CD4-positive, alpha-beta T cell treated with Interleukin-6 for 4 hours (primary cell): ENCODE measurements around the gene RGCC.

Experiments
- DNase-seq: peaks from one replicate; pipeline ENCODE4 v3.0.0-alpha.2; 2020; ENCODE audit warnings: mixed read lengths

RGCC gene

GRCh38 chr13:41454170-41454569 is 3.2 kb upstream of the RGCC start:
- no peak for DNase-seq

- peak; percentile 12 for DNase-seq
These were observed 1.5 kb upstream of the RGCC start for GRCh38 chr13:41455725-41456419.

DNA sequence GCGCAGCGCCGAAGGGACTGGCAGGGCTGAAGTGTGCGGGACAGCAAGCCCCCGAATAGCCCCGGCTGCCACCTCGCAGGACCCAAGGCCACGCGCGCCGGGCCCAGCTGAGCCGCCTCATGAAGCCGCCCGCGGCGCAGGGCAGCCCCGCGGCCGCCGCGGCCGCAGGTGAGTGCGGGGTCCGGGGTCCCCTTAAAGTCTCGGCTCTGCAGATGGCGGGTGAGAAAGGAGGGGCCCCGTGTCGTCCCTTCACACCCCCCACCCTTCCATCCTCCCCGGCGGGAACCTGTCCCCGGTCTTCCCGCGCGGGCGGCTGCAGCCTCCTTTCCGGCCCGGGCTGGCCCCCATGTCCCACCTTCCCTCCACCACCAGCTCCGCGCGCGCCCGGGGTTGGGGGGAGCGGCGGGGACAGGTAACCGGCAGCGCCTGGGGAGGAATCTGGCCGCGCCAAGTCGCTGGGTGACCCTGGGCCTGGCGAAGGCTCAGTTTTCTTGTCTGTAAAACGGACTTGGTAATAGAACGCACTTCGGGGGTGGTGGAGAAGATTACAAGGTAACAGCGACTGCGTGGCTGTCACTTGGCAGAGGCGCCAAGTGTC is 338 bp downstream of the RGCC start:
- DNase-seq, result peak; percentile 52

DNA sequence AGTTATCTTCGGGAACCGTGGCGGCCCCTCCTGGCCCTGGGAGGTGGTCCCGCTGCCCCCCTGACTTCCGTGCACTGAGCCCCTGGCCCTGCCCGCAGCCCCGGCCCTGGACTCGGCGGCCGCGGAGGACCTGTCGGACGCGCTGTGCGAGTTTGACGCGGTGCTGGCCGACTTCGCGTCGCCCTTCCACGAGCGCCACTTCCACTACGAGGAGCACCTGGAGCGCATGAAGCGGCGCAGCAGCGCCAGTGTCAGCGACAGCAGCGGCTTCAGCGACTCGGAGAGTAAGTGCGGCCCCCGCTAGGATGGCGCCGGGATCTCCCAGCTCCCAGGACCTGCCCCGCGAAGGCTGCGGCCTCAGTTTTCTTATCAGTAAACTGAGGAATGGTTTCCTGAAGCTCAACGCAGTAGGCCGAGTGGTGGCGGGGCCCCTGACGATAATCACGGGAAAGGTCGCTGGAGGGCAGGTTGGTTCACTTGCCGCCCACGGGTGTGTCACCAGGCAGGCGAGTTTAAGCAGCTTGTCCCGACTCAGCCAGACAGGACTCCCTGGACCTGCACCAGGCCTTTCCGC is 924 bp downstream of the RGCC start:
- peak; percentile 67 for DNase-seq

DNA sequence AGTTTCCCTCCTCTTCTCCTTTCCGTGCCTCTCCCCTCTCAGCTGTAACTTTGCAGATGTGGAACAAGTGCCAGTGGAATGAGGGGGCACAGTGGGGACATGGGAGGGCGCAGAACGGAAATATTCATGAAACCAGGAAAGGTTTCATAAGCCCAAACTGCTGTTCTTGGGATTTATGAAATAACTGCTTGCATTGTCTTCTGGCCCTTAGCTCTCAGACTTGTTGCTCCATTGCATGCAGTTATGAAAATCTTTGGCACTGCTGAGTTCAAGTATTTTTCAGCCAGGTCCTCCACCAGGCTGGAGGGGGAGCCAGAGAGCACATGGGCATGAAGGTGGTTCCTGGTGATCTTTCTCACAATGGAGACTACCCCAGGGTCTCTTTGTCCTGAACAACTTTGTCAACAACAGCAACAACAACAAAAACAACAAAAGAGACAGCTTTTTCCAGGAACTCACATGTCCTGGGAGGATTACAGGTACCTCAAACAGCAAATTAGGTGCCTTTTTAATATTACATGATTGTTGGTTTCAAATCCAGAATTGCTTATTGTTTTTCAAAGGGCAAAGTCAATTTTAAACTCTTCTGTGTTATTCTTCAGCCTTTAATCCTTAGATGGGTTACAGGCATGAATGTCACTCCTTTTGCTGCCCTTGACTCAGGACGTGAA is 1.5 kb downstream of the RGCC start:
- DNase-seq, result peak; percentile 80

DNA sequence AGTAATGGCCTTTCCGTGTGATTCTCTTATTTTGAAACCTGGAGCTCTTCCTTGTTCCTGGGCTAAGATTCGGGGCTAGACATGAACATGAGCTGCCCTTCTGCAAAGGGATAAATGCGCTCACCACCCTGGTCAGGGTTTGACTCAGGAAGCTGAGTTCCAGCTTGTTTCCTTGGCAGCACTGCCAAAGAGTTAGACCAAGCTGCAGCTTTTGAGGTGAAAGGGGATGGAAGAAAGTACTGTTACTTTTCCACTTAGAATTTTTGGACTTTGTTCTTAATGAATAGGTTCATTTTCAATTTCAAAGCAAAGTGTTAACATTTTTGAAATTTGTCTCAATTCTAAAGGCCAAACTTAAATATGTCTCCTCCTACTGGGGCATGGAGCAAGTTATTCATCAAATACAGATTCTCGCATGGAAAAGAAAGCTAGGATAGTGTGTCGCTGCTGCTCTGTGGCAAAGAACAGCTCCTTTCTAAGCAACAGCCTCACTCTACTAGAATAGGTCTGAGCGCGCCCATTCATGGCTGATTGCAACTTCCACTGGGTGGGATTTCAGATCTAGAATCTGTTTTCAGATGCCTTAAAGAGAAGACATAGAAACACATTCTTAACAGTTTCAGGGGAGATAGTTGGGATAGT is 2.2 kb downstream of the RGCC start:
- DNase-seq, result peak; percentile 13

DNA sequence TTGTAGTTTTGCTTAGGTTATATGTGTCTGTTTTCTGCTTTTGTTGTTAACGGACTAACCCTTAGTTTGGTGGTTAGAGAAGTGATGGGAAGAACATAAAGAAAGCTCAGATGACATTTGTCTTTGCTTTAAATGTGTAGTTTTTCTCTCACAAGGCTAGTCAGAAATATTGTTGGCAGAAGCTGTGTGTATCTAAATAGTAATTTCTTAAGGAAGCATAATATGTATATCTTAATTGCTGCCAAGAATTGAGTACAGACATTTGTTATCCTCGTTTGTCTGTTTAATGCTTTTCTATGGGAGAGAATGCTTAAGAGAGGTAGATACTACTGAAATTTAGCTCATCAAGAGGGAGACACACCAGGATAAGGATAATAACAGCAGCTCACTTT is 2.7 kb downstream of the RGCC start:
- DNase-seq, result no peak

DNA sequence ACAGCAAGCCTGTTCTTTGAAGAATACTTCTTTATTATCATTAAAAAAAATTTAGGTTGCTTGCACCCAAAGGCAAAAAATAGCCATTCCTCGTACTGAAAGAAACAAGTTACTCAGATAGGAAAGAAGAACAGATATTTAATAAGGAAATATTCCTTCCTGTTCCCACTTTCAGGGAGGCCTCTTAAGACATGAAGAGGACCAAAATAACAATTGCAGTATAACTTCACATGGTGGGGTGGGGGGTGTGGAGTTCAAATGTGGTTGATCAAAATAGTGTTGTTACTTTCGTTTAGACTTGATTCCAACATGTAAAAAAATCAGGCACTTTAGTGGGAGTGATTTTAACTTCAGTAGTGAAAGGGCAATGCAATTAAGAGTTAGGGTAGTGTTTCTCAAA is 3.6 kb downstream of the RGCC start:
- no peak for DNase-seq

GRCh38 chr13:41461527-41462139 is 4.3 kb downstream of the RGCC start:
- no peak for DNase-seq

DNA sequence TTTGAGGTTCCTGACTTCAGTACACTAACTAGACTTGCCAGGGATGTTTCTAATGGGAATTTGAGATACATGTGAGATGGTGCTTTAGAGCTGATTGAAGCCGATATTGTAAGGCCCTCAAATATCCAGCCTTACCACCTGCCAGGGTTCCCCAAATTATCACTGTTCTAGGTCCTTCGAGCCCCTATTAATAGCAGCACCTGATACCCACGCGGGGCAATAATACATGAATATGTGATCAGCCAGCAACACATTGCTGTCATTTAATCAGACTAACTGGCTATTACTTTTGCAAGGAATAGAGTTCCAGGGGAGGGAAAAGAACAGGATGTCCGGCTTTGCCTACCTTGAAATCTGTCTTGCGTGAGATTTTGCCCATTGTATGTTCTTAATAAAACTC is 5.1 kb downstream of the RGCC start:
- no peak for DNase-seq

DNA sequence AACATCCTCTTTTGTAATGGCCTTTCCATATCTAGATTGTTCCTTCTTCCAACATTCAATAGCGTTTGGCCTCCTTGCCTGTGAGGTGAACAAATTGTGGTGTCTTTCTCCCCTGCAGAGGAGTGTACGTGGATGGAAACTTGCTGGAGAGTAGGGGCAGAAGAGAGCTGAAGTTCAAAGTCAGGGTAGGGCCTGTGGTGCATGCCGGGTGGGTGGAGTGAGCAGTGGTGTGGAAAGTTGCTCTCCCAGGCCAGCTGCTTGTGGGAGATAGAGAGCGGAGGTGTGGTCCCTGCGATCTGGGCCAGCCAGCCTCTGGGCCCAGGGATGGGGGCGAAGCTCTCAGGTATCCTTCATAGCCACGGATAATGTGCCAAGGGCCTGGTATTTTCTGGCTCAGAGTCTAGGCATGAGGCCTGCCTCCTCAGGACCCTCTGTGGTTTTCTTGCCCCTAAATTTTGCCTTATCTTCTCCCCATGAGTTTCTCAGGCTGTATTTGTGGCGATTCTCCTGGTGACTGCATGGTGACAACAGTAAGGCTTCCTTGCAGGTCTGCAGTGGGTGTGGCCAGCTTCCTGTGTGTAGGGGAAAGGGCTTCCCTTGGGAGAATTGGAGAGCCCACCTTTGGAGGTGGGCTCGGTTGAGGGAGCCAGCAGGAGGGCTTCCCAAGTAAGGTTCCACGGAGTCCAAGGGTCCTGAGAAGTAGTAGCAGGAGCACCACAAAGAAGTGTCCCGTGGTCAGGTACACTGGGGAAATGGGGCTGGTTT is 6.7 kb downstream of the RGCC start:
- peak; percentile 27 for DNase-seq

GRCh38 chr13:41465241-41465847 is 8.0 kb downstream of the RGCC start:
- peak; percentile 92 for DNase-seq

- peak; percentile 31 for DNase-seq
These were observed 8.6 kb downstream of the RGCC start for GRCh38 chr13:41465898-41466320.

DNA sequence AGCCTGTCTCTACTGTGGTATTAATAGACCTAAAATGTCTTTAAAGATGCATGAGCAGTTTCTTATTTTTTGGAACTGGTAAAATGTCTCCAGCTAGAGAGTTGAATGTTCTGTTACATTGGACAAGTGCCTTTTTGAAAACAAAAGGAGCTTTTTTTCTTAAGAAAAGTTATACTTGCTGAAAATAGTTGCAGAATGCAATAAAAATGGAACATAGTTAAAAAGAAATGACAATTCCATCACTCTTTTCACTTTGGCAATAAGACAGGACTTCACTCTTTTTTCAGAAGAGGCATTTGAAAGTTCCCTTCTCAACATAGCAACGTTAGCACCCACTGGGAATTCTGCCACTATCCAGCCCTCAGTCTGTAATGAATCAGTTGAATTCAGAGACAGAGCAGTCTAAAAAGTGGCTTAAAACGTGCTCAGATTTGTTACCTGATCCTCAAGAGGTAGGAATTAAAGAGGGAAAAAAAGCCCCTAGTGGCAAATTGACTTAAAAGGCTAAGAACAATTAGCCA is 10.1 kb downstream of the RGCC start:
- DNase-seq, result no peak

DNA sequence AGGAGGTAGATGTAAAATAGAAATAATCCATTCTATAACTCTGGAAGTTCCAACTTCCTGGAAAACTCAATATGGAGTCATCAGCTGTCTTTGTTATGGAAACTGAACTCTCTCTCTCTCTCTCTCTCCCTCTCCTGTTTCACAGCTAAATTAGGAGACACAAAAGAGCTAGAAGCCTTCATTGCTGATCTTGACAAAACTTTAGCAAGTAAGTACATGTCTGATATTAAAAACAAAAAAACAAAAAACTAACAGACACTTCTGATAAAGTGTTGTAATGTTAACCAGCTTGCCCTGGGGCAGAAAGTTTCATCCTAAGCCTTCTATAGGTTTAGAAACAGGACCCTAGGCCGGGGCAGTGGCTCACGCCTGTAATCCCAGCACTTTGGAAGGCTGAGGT is 11.3 kb downstream of the RGCC start:
- no peak for DNase-seq

DNA sequence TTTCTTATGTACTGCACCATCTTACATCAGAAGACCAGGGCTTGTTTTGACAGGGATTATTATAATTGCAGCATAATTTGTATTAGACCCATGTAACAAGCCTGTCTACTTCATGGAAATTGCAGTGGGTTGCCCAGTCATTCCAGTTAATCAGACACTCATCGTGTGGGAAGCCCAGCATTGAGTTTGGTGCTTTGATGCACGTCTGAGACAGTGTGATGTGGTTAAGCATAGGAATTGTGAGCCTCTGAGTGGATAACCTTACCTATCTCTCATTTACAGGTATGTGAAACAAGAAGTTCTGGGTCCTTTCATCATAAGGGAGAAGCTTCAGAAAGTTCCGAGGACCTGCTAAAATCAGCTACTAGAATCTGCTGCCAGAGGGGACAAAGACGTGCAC is 12.8 kb downstream of the RGCC start:
- peak; percentile 61 for DNase-seq

DNA sequence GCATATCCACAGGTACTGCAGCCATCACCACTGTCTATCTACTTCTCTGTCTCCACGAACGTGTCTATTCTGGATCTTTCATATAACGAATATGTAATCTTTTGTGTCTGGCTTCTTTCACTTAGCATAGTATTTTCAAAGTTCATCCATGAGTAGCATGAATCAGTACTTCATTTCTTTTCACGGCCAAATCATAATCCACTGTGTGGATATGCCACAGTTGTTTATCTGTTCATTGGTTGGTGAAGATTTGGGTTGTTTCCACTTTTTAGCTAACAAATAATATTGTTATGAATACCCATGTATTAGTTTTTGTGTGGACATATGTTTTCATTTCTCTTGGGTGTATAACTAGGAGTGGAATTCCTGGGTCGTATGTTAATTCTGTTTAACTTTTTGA is 14.4 kb downstream of the RGCC start:
- no peak for DNase-seq

DNA sequence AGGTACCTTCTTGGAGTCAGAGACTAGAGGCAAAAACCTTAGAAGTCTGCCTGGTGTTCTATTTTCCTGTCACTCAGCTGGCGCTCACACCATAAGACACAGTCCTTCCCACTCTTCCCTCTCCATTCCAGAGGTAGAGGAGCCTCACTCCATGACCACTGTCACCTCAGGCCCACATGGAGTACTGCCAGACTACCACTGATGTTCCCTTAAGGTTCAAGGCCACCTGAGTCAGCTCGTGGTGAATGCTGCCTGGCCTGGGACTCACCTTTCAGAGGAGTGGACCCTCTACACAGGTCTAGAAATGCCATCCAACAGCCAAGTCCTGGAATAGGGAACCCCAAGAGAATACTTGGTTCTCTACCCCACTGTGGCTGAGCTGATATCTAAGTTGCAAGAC is 29.9 kb downstream of the RGCC start:
- no peak for DNase-seq

- DNase-seq, result peak; percentile 32
These were observed 30.8 kb downstream of the RGCC start for GRCh38 chr13:41488124-41488523.

- no peak for DNase-seq
These were observed 33.1 kb downstream of the RGCC start for GRCh38 chr13:41490371-41491015.

DNA sequence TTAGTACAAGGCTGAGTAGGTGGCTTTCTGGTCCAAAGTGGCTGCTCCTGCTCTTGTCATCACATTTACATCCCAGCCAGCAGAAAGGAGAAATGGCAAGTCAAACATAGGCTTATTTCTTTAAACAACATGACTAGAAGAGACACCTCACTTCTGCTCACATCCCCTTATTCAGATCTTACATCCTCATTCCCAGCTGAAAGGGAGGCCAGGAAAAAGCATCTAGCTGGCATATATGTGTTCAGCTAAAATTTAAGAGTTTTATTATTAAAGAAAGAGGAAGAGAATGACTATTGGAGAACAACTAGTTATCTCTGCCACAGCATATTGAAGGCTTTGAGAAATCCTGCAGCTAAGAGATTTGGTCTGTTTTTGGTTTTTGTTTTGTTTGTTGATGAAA is 34.1 kb downstream of the RGCC start:
- DNase-seq, result no peak
